NCI-H2171 (cell line): ENCODE data around the gene ZNF480.
"Not testable (repeated sequence)": the region's sequence is repeated elsewhere in the genome, so short reads cannot be mapped to it uniquely, and the experiment has no call there.

Experiments
- DNase-seq: peaks from one replicate; lab custom pipeline; 2025; lab: John Stamatoyannopoulos, UW

The ZNF480 gene

DNA sequence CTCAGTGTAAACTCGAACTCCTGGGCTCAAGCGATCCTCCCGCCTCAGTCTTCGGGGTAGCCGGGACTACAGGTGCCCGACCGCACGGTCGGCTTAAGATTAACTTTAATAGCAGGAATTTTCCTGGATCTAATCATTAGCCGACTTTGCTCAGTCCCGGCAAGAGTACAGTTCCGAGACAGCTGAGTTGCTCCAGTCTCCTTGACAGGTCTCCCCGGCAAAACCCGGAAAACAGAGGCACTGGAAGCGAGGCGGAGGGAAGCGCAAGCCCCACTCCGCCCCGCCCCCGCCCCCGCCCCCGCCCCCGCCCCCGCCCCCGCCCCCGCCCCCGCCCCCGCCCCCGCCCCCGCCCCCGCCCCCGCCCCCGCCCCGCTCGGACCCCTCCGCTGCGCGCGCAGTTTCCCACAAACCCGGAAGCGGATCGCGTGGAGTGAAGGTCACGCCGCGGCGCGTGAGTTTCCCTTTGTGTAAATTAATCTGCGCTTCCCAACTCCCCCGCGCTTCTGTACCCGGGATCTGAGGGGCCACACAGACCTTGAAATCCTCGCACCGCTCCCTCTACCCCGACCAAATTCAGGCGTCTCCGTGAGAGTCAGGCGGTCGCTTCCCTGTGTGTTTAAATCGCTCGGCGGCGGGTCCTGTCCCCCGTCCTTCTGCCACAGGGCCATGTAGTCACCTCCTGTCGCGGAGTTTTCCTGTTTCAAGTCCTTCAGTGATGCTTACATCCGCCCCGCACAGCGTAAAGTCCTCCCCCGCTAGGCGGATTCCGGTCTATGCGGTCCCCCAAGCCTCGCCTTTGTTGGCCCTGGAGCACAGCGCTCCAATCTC is at the start of gene ZNF480:
ZNF480 (plus strand) TSS at position 397 of the 828 bp plus-strand sequence. CDS start 3,244 bp downstream, outside the sequence.
- peak; percentile 82 for DNase-seq

DNA sequence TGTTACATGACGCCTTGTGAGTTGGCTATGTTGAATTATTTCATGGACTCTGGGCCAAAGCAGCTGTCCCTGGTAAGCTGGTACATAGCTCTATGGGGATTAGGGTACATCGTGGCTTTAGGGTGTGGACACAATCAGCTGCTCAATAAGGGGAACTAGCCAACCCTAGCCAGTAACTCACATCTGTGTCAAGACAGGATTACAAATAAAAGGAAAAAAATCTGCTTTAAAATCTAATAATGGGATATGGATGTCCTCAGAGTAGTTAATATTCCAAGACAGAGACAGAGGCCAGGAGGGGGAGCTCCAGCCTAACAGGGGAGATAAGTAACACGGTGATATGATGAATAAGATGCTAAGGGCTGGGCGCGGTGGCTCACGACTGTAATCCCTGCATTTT is 48.7 kb upstream of the ZNF480 start:
- DNase-seq: peak; percentile 11

DNA sequence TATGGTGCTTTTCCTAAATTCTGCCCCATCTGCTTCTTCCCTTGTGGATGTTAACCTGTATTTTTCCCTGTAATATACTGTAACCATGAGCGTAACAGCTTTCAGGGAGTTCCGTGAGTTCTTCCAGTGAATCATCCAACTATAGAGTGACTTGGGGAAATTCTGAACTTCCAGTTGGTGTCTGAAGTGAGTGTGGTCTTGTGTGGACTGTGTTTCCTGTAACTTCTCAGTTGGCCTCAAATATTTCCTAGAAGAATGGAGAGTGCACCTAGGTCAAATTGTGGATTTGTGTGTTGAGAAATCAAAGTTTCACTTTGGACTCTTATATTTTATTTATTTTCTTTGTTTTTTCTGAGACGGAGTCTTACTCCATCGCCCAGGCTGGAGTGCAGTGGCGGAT is 38.5 kb upstream of the ZNF480 start:
- DNase-seq: no peak

DNA sequence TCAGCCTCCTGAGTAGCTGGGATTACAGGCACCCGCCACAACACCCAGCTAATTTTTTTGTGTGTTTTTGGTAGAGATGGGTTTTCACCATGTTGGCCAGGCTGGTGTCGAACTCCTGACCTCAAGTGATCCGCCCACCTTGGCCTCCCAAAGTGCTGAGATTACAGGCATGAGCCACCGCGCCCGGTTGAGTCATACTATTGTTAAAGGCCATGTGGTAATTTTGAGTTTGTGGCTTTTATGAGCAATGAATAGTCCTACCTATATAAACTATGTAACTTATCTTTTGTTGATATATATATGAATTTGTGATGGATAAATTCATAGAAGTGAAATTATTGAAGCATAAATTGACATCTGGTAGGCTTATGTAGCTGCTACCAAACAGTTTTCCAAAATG is 31.4 kb upstream of the ZNF480 start:
- not testable (repeated sequence) for DNase-seq

DNA sequence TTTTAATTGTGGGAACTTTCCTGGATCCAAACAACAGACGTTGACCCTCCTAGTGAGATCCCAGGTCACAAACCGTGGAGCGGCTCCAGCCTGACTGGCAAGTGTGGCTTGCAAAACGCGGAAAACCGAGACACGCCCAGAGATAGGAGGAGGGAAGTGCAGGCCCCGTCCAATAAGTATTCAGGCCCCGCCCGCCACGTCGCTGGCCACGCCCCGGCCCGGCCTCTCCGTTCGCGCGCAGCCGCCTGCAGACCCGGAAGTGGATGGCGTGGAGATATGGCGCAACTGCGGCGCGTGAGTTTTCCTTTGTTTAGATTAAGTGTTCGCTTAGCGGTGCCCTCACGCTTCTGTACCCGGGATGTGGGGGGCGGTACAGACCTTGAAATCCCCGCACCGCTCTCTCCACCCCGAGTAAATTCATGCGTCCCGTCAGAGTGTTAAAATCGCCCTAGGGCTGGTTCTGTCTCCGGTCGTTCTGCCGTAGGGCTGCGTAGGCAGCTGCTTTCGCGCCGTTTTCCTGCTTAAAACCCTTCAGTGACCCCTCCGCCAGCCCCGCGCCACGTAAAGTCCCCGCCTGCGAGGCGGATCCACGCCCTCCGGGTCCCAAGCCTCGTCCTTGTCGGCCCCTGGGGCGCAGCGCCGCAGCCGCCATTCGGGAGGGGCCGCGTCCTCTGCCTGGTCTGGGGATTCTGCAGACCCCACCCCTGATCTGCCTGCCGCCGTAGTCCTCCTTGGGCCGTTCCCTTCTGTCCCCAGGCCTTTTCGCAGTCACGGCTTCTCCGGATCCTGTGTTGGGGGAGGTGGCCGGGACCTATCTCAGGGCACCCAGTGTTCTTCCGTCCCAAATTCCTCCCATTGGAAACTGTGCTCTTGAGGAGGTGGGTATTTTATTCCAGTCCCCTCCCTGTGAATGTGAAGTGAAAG is 27.4 kb upstream of the ZNF480 start, which contains the start of gene ZNF766:
ZNF766 (plus strand) TSS at position 250 of the 924 bp plus-strand sequence; CDS start at position 277, 27 bp downstream.
- DNase-seq: peak; percentile 94

DNA sequence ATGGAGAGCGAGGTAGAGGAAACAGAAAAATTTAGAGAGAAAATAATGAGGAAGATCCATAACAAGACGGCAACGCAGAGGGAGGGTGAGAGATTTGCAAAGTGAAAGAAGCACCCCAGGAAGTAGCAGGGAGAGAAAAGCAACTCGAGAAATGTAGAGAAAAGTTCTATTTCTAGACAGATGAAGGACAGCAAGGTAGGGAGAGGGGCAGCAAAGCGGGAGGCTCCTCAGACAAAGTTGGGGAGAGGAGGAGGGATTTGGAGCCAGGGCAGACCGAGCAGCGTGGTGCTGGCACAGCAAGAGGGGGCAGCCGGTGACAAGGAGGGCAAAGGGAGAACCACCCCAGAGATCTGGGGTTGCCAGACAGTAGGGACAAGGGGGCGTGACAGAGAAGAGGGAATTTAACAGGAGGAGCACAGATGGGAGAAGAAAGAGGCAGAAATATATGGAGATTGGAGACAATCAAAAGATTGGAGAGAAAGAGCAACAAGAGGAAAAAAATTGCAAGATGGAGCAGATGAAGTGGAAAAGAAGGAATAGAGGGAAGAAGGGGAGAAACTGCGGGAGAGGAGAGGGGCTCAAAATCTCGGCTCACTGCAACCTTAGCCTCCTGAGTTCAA is 26.6 kb upstream of the ZNF480 start:
- DNase-seq: no peak

DNA sequence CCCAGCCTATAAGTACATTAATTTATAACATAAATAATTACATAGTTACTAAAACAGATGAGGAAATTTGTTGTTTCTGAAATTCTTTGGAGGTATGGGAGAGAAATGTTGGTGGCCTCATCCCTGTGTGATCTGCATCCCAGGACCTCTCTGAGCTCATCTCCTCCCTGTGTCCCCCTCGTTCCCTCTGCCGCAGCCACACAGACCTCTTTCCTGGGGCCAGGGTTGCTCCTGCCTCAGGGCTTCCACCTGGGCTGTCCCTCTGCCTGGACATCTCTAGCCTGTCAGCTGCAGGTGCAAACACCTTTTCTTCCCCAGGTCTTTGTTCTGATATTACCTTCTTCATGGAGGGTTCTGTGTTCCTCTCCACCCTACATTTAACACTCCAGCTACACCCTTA is 23.7 kb upstream of the ZNF480 start:
- no peak for DNase-seq

DNA sequence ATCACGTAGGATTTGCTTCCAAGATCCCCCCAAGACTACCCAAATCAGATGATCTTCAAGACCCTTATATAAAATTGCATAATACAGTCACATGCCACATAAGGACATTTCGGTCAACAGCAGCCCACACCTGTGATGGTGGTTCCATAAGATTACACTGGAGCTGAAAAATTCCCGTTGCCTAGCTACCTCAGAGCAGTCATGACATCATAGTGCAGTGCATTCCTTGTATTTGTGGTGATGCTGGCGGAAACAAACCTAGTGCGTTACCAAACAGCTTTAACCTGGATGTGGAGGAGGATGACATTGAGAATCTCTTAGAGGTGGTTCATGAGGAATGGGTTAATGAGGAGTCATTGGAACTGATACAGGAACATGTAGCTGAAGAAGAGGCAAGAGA is 22.8 kb upstream of the ZNF480 start:
- DNase-seq: no peak

DNA sequence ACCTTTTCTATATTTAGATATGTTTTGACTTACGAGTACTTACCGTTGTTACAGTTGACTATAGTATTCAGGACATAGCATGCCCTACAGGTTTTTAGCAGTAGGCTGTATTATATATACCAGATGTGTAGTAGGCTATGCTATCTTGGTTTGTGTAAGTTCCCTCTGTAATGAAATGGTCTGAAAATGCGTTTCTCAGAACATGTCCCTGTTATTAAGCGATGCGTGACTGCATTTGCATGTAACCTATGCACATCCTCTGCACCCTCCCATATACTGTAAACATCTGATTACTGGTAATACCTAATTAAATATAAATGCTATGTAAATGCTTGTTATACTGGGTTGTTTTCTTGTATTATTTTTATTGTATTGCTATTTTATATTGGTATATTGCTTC is 21.0 kb upstream of the ZNF480 start:
- DNase-seq: no peak

DNA sequence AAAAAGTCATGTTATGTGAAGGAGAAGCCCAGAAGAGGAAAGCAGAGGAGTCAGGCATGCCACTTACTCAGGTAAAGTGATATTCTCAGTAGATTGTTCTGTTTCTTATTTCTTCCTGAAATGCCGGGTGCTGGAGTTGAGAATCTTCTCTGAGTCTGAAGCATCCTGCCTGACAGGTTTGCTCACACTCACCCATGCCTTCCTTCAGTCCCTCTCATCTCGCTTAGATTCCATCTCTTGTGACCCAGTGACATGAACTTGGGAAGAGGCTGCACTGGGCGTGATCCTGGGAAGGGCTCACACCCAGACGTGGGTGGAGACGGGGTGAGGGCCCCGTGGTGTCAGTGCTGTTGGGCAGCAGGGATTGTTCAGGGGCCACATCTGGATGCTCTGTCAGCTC is 19.5 kb upstream of the ZNF480 start:
- DNase-seq: no peak

DNA sequence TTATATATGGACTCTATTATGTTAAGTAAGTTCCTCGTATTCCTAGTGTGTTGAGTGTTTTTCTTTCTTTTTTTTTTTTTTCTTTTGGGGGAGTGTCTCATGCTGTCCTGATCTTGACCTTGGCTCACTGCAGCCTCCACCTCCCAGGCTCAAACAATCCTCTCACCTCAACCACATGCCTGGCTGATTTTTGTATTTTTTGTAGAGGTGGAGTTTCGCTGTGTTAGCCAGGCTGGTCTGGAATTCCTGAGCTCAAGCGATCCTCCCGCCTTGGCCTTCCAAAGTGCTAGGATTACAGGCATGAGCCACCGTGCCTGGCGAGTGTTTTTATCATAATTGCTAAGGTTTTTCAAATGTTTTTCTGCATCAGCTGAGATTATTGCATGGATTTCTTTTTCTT is 10.7 kb upstream of the ZNF480 start:
- no peak for DNase-seq

DNA sequence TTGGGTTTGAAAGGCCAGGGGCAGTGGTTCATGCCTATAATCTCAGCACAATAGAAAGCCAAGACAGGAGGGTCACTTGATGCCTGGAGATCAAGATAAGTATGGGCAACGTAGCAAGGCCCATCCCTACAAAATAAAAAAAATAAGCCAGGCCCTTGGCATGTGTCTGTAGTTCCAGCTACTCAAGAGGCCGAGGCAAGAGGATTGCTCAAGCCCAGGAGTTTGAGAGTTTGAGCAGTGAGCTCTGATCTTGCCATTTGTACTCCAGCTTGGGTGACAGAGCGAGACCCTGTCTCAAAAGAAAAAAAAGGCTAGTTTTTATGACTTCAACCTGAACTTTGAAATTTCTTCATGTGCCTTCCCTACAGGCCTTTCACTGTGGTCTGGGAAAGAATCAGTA is 5.2 kb upstream of the ZNF480 start:
- no peak for DNase-seq

DNA sequence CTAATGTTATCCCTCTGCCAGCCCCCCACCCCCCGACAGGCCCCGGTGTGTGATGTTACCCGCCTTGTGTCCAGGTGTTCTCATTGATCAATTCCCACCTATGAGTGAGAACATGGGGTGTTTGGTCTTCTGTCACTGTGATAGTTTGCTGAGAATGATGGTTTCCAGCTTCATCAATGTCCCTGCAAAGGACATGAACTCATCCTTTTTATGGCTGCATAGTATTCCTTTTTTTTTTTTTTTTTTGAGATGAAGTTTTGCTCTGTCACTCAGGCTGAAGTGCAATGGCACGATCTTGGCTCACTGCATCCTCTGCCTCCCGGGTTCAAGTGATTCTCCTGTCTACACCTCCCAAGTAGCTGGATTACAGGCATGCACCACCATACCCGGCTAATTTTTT is 4.0 kb upstream of the ZNF480 start:
- not testable (repeated sequence) for DNase-seq

DNA sequence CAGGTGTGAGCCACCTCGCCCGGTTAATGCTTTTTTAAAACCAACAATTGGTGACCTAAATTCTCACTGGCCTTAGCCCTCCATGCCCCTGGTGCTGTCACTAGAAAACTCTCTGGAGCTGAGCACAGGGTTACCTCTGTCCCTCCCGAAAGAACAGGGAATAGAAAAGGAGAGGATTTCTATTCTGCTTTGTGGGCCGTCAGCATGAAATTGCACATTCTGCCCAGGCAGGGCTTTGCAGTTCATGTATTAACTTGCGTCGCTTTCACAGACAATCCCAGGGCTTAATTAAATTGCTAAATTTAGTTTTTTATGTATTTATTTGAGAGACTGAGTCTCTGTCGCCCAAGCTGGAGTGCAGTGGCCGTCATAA is 583 bp upstream of the ZNF480 start:
- DNase-seq: no peak

DNA sequence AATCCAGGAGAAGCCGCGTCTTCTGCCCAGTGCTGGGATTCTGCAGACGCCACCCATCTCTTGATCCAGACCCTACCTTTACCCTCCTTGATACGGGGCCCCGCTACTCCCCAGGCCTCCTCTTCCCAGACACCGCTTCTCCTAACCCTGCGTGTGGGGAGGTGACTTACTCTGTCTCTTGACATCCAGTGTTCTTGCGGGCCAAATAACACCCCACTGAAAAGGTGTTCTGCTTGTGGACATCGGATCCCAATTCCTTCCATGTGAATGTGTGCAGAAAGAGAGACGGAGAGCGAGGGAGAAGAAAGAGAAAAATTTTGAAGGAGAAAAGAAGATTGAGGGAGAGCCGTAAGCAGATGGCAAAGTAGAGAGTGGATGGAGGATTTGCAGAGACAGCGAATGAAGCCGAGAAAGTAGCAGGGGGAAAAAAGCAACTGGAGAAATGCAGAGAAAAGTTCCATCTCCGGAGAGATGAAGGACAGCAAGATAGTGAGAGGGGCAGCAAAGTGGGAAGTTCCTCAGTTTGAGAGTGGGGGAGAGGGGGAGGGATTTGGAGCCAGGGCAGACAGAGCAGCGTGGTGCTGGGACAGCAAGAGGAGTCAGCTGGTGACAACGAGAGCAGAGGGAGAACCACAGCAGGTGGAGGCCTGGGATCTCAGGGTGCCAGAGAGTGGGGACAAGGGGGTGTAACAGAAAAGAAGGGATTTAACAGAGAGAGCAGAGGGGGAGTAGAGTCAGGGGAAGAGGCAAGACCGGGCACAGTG is 814 bp downstream of the ZNF480 start:
- peak; percentile 12 for DNase-seq

DNA sequence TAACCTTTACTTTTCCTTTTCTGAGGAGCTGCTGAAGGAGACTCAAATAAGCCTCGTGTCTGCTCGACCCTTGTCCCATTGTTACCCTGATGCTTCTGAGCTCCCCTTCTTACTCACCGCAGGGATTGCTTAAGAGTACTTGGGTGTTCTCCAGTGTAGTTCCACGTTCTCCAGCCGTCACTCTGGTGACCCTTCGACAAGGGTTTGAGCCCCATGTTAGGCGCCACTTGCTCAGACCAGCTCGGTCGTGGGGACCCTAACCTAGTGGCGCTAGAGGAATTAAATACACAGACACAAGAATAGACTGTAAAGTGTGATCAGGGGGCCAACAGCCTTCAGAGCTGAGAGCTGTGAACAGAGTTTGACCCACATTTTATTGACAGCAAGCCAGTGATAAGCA is 10.3 kb downstream of the ZNF480 start:
- no peak for DNase-seq

DNA sequence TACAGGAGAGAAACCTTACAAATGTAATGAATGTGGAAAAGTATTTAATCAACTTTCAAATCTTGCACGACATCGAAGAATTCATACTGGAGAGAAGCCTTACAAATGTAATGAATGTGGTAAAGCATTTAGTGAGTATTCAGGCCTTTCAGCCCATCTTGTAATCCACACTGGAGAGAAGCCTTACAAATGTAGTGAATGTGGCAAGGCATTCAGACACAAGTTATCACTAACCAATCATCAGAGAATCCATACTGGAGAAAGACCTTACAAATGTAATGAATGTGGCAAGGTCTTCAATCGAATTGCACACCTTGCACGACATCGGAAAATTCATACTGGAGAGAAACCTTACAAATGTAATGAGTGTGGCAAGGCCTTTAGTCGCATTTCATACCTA is 25.5 kb downstream of the ZNF480 start:
- no peak for DNase-seq

DNA sequence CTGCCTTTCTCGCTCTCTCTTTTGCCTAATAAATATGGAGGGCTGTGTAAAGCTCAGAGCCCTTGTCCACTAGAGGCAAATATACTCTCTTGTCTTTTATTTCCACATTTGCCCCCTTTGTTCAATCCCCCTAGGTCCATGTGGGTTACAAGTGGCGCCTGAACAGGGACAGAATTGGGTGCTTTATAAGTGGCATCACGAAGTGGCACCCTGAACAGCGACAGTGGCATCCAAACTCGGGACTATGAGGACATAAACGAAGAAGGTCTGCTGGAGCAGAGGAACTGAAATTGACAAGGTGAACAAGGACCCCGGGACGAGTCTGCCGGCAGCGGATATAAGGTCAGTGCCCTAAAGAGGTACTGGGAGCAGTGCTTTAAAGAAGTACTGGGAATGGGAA is 34.8 kb downstream of the ZNF480 start:
- no peak for DNase-seq

DNA sequence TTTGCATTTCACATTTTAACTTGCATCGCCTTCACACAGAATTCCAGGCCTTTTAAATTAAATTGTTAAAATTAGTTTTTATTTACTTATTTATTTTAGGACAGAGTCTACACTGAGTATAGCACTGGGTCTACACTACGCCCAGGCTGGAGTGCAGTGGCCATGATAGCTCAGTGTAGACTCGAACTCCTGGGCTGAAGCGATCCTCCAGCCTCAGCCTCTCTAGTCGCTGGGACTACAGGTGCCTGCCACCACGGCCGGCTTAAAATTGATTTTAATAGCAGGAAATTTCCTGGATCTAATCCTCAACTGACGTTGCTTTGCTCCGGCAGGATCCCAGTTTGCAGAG is 38.8 kb downstream of the ZNF480 start:
- no peak for DNase-seq

DNA sequence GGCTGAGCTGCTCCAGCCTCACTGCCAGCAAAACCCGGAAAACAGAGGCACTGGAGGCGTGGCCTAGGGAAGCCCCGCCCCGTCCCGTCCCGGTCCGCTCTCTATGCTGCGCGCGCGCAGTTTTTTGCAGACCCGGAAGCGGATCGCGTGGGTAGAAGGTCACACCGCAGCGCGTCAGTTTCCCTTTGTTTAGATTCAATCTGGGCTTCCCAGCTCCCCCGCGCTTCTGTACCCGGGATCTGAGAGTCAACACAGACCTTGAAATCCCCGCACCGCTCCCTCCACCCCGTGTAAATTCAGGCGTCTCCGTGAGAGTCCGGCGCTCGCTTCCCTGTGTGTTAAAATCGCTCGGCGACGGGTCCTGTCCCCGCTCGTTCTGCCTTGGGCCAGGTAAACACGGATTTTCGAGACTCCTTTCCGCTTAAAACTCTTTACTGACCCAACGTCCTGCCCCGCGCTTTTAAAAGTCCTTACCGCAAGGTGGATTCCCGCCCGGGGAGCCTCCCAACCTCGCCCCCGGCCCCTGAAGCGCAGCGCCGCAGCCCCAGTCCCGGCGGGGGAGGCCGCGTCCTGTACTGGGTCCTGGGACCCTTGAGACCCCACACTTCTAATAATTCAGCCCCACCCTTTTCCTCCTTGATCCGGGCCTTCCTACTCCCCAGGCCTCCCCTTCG is 39.3 kb downstream of the ZNF480 start, which contains the start of gene ZNF610:
ZNF610 (plus strand) TSS at position 127 of the 674 bp plus-strand sequence. CDS start 12,930 bp downstream, outside the sequence.
- peak; percentile 85 for DNase-seq

DNA sequence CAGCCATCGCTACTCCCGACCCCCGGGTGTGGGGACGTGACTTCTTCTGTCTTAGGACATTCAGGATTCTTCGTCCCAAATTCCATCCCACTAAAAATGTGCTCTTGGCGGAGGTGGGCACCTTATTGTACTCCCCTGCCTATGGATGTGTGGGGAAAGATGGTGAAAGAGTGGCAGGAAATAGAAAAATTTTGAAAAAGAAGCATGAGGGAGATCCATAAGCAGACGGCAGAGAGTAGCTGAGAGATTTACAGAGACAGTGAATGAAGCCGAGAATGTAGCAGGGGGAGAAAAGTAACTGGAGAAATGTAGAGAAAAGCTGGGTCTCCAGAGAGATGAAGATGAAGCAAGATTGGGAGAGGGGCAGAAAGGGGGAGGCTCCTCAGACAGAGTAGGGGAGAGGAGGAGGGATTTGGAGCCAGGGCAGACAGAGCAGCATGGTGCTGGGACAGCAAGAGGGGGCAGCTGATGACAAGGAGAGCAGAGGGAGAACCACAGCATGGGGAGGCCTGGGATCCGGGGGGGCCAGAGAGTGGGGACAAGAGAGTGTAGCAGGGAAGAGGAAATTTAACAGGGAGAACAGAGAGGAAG is 39.9 kb downstream of the ZNF480 start:
- no peak for DNase-seq
